Measurements from ENCODE around the gene CCNJL.

DNA sequence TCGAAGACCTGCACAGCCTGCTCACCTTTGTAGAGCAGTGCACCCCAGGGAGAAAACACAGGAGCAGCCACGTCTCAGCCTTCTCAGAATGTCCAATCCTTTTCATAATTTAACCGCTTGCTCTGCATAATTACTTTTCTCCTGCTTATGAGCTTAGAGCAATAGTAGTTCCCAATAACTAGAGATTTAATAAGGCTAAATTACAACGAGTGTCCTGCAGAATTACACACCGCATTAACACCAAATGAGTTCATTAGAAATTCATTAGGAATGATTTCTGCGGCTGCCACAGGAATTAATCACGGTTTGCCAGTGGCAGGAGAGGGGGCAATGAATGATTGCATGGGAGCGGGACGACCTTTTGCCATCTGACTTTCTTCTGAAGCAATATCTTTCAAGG is 101.8 kb downstream of the CCNJL start:
- TF ChIP-seq, protein P1, sequence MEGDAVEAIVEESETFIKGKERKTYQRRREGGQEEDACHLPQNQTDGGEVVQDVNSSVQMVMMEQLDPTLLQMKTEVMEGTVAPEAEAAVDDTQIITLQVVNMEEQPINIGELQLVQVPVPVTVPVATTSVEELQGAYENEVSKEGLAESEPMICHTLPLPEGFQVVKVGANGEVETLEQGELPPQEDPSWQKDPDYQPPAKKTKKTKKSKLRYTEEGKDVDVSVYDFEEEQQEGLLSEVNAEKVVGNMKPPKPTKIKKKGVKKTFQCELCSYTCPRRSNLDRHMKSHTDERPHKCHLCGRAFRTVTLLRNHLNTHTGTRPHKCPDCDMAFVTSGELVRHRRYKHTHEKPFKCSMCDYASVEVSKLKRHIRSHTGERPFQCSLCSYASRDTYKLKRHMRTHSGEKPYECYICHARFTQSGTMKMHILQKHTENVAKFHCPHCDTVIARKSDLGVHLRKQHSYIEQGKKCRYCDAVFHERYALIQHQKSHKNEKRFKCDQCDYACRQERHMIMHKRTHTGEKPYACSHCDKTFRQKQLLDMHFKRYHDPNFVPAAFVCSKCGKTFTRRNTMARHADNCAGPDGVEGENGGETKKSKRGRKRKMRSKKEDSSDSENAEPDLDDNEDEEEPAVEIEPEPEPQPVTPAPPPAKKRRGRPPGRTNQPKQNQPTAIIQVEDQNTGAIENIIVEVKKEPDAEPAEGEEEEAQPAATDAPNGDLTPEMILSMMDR (IDR thresholded peaks at IDR 0.05): no peak
- no peak for TF ChIP-seq POLR2A (IDR thresholded peaks at IDR 0.05)

All from sigmoid colon (tissue), 3 donors.